Prostate gland (tissue), 2 donors: Measurements from ENCODE around the gene RRP12.

Experiments
- CTCF ChIP-seq, 4 experiments: fragments of 200-600 bp in 2 of 4; fragments of 450-650 bp in 2 of 4; sonication (generic) in 2 of 4; IDR thresholded peaks; 1 replicate in 3 of 4; 2 replicates in 1 of 4; pipeline ENCODE4 v1.5.1; 2016 to 2019; ENCODE audit warnings: antibody characterized with exemption in 4 of 4, mild to moderate bottlenecking in 2 of 4, moderate library complexity in 2 of 4
- POLR2A ChIP-seq: fragments of 450-650 bp; IDR thresholded peaks from one replicate; pipeline ENCODE4 v1.6.1; 2016; ENCODE audit warnings: antibody characterized with exemption, mild to moderate bottlenecking

GRCh38 chr10:97327348-97328294 is 73.5 kb downstream of the RRP12 start:
- TF ChIP-seq CTCF (IDR thresholded peaks at IDR 0.05): no peak
- TF ChIP-seq POLR2A: no peak
